ENCODE results near the gene KNDC1.

DNA sequence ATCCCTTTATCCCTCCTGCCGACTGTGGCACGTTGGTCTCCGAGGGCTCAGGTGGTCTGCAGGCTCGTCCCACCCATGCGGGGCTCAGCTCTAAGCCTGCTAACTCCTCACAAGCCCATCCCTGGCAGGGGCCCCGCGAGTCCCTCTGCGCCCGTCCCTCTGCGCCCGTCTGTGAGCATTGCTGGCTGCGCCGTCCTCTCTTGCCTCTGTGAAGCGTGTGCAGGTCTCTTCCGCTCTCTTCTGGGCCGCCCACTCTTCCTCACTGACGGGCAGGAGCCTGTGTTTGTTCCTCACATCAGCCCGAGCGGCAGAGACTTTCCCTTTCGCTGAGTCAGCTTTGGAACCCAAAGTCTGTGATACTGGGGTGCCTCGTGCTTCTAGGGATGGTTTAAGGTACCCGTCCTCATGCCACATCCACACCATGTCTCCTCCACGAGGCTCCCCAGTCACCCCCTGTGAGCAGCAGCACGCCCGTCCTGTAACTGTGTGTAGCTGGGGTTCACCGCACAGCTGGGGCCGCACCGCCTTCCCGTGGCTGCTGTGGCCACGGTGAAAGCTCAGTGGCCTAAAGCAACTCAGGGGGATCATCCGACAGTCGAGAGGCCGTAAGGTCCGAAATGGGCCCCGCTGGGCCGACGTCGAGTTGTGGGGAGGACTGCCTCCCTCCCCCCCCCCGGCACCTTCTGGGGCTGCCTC is 36.8 kb upstream of the KNDC1 start:
- no peak for TF ChIP-seq POLR2A (IDR thresholded peaks at IDR 0.05)
- TF ChIP-seq, protein P1, sequence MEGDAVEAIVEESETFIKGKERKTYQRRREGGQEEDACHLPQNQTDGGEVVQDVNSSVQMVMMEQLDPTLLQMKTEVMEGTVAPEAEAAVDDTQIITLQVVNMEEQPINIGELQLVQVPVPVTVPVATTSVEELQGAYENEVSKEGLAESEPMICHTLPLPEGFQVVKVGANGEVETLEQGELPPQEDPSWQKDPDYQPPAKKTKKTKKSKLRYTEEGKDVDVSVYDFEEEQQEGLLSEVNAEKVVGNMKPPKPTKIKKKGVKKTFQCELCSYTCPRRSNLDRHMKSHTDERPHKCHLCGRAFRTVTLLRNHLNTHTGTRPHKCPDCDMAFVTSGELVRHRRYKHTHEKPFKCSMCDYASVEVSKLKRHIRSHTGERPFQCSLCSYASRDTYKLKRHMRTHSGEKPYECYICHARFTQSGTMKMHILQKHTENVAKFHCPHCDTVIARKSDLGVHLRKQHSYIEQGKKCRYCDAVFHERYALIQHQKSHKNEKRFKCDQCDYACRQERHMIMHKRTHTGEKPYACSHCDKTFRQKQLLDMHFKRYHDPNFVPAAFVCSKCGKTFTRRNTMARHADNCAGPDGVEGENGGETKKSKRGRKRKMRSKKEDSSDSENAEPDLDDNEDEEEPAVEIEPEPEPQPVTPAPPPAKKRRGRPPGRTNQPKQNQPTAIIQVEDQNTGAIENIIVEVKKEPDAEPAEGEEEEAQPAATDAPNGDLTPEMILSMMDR (IDR thresholded peaks at IDR 0.05), result no peak
